Measurements from ENCODE around the gene MYO7A.

MYO7A gene

DNA sequence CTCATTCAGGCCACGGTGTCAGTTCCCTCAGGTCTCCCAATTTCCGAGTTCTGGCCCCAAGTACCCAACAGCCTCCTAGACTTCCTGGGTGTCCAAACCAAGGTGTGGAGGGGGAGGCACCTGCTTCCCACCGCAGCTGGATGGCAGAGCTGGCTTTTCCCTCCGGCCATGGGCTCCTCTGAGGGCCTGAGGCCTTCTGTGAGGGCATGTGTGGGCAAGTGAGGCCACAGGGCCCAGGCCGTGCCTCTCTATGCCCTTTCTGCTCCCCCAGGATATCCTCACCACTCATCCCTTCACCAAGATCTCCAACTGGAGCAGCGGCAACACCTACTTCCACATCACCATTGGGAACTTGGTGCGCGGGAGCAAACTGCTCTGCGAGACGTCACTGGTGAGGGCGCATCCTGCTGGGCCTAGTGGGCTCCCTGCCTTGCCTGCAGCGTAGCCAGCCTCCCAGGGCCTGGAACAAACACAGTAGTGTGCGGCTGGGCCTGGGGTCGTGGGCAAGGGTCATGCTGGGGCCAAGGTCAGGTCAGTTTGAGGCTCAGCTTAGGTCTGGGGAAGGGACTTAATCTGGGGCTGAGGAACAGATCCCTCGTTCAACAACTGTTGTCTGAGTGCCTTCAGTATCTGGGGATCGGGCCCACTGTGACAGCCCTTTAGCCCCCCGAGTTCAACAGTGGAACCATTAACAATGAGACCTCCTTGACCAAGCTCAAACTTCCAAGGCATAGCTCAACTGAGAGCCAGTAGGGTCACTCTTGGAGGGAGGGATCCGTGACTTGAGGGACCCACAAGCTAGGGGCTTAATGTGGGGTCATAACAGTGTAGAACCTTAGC lies 85.8 kb downstream of the MYO7A start:
- DNase-seq (ENCODE audit: low read depth) = no peak

DNA sequence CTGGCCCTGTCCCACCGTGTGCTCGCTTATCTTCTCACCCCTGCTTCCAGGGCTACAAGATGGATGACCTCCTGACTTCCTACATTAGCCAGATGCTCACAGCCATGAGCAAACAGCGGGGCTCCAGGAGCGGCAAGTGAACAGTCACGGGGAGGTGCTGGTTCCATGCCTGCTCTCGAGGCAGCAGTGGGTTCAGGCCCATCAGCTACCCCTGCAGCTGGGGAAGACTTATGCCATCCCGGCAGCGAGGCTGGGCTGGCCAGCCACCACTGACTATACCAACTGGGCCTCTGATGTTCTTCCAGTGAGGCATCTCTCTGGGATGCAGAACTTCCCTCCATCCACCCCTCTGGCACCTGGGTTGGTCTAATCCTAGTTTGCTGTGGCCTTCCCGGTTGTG lies 86.5 kb downstream of the MYO7A start:
- no peak for DNase-seq (ENCODE audit: low read depth)

GRCh38 chr11:77215106-77215505 lies 87.1 kb downstream of the MYO7A start:
- no peak for DNase-seq (ENCODE audit: low read depth)

- no peak for DNase-seq (ENCODE audit: low read depth)
Observed at GRCh38 chr11:77217156-77217555, 89.1 kb downstream of the MYO7A start.

DNA sequence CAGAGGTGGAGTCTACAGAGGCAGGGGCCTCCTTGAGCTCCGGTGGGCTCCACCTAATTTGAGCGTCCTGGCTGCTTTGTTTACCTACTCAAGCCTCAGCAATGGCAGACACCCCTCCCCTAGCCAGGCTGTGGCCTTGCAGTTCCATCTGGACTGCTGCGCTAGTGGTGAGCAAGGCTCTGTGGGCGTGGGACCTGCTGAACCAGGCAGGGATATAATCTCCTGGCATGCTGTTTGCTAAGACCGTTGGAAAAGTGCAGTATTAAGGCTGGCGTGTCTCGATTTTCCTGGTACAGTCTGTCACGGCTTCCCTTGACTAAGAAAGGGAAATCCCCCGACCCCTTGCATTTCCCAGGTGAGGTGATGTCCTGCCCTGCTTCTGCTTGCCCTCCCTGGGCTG lies 95.8 kb downstream of the MYO7A start:
- DNase-seq (ENCODE audit: low read depth) = no peak

GRCh38 chr11:77230878-77231605 lies 103.0 kb downstream of the MYO7A start:
- DNase-seq (ENCODE audit: low read depth) = no peak

GRCh38 chr11:77231800-77232199 lies 103.8 kb downstream of the MYO7A start:
- no peak for DNase-seq (ENCODE audit: low read depth)

- DNase-seq (ENCODE audit: low read depth) = no peak
Observed at GRCh38 chr11:77232242-77232641, 104.2 kb downstream of the MYO7A start.

DNA sequence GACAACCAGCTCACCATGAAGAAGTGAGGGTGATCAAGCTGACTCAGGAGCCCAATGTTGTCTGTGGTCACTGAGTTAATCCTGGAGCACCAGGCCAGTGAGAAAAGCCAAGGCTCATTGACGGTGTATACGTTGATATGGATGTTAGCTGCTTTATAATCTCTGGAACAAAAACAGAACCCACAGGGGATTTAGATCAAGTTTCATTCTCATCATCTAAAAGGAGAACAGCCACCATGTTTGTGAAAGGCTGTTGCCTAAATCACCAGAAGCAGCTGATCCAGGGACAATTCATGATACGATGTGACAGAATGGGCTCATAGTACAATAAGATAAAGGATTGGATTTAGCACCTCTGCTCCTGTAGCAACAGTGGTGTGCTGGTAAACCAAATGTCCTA lies 105.0 kb downstream of the MYO7A start:
- DNase-seq (ENCODE audit: low read depth) = no peak

DNA sequence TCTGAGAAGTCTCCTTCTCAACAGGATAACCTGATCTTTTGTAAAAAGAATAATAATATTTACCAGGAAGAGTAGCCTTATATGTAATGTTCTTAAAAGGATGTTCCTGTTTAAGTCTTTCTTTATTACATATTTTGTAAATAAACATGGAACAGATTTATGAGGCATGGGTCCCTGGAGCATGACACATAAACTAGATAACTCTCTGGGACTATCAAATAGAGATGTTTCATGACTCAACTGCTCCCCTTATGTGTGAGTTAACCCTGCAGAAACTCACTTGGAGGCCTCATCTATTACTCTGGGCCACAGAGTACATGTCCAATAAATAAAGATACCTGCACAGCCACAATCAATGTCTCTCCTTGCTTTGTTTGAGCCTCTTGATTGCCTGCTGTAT lies 108.9 kb downstream of the MYO7A start:
- DNase-seq (ENCODE audit: low read depth) = no peak

GRCh38 chr11:77244277-77245027 lies 116.4 kb downstream of the MYO7A start:
- DNase-seq (ENCODE audit: low read depth) = no peak

GRCh38 chr11:77249427-77249826 lies 121.4 kb downstream of the MYO7A start:
- DNase-seq (ENCODE audit: low read depth) = no peak

- no peak for DNase-seq (ENCODE audit: low read depth)
Observed at GRCh38 chr11:77250881-77251640, 123.0 kb downstream of the MYO7A start.

- DNase-seq (ENCODE audit: low read depth) = no peak
Observed at GRCh38 chr11:77252555-77253270, 124.7 kb downstream of the MYO7A start.

GRCh38 chr11:77253690-77254089 lies 125.6 kb downstream of the MYO7A start:
- DNase-seq (ENCODE audit: low read depth) = no peak

GRCh38 chr11:77259641-77260040 lies 131.6 kb downstream of the MYO7A start:
- no peak for DNase-seq (ENCODE audit: low read depth)

- no peak for DNase-seq (ENCODE audit: low read depth)
Observed at GRCh38 chr11:77262803-77263202, 134.8 kb downstream of the MYO7A start.

Measured in activated T-helper 9 cell treated with anti-CD3 and anti-CD28 coated beads, Interleukin-2, amount 50 U/mL, for 16 hours (primary cell).